H1 (cell line): ENCODE data around the gene PRCP. TPM values are rescaled to one million over a fixed set of nuclear protein-coding genes. Genes with fewer than 3 reads are reported as not detected.

Experiments
- CTCF ChIA-PET: fragments of 300-600 bp; sonication (Branson Sonifier 250); formaldehyde crosslinking; loops from one replicate; lab custom pipeline; 2021; ENCODE audit not compliant: partially characterized antibody; lab: Charles Lee
- POLR2A ChIA-PET: fragments of 300-600 bp; sonication (Branson Sonifier 250); formaldehyde crosslinking; loops from one replicate; lab custom pipeline; 2021; ENCODE audit warnings: inconsistent platforms; ENCODE audit not compliant: partially characterized antibody; lab: Charles Lee
- DNase-seq, 2 experiments: peaks; one replicate each; pipeline versions ENCODE4 v3.0.0 to v3.0.0-alpha.2; 2010 to 2022; ENCODE audit warnings: low spot score in 2 of 2, low read depth in 1 of 2, mixed read lengths in 1 of 2
- FAIRE-seq: peaks from 2 replicates; lab custom pipeline; 2011; peaks lifted over from hg19 to GRCh38; lab: Jason Lieb, UNC
- H2AFZ ChIP-seq: 2 replicates; pipeline ENCODE4 v1.8.1; 2012; ENCODE audit warnings: low read length, inconsistent platforms
- H2AK5ac ChIP-seq: 2 replicates; pipeline ENCODE4 v1.6.1; 2013; ENCODE audit warnings: low read depth, low read length
- H2BK120ac ChIP-seq: replicated peaks from 2 replicates; pipeline ENCODE3; 2013; ENCODE audit warnings: low read depth, low read length, inconsistent platforms
- H2BK12ac ChIP-seq: 2 replicates; pipeline ENCODE4 v1.6.1; 2013; ENCODE audit warnings: low read depth, low read length
- H2BK15ac ChIP-seq: 2 replicates; pipeline ENCODE4 v1.6.1; 2013; ENCODE audit warnings: low read length
- H2BK20ac ChIP-seq: 2 replicates; pipeline ENCODE4 v1.6.1; 2013; ENCODE audit warnings: low read length
- H2BK5ac ChIP-seq: 2 replicates; pipeline ENCODE4 v1.6.1; 2013; ENCODE audit warnings: low read depth, low read length
- H3K14ac ChIP-seq: 2 replicates; pipeline ENCODE4 v1.6.1; 2013; ENCODE audit warnings: inconsistent platforms; ENCODE audit not compliant: insufficient read length
- H3K18ac ChIP-seq: 2 replicates; pipeline ENCODE4 v1.6.1; 2013; ENCODE audit warnings: low read length; ENCODE audit errors: extremely low read depth
- H3K23ac ChIP-seq: 2 replicates; pipeline ENCODE4 v1.6.1; 2013; ENCODE audit warnings: inconsistent platforms; ENCODE audit not compliant: insufficient read length
- H3K23me2 ChIP-seq: 2 replicates; pipeline ENCODE4 v1.6.1; 2013; ENCODE audit warnings: low read depth, low read length
- H3K27ac ChIP-seq: 2 replicates; pipeline ENCODE4 v1.6.1; 2011; ENCODE audit warnings: low read depth, low read length, inconsistent platforms
- H3K27me3 ChIP-seq, 4 experiments: replicated peaks in 1 of 4; 1 replicate in 1 of 4; 2 replicates in 3 of 4; pipeline versions ENCODE4 v1.6.1 to v1.8.1; 2011 to 2013; ENCODE audit warnings: low read length in 3 of 4, mild to moderate bottlenecking in 3 of 4, inconsistent platforms in 2 of 4, mixed read lengths in 2 of 4, moderate library complexity in 1 of 4; ENCODE audit not compliant: control insufficient read depth in 3 of 4, insufficient read depth in 3 of 4; ENCODE audit errors: extremely low read depth in 1 of 4
- H3K36me3 ChIP-seq, 4 experiments: 2 replicates each; pipeline versions ENCODE4 v1.6.1 to v1.8.1; 2011 to 2013; ENCODE audit warnings: mild to moderate bottlenecking in 4 of 4, low read length in 3 of 4, moderate library complexity in 2 of 4, control low read depth in 1 of 4, inconsistent platforms in 1 of 4; ENCODE audit not compliant: insufficient read depth in 4 of 4, control insufficient read depth in 2 of 4
- H3K4ac ChIP-seq: replicated peaks from 2 replicates; pipeline ENCODE3; 2013; ENCODE audit warnings: low read length, low read depth, mixed read lengths, inconsistent platforms; ENCODE audit not compliant: insufficient read length
- H3K4me1 ChIP-seq, 4 experiments: replicated peaks in 1 of 4; 1 replicate in 1 of 4; 2 replicates in 3 of 4; pipeline versions ENCODE4 v1.6.1 to v1.8.1; 2011 to 2013; ENCODE audit warnings: low read length in 3 of 4, inconsistent platforms in 2 of 4, mixed read lengths in 1 of 4; ENCODE audit not compliant: insufficient read depth in 4 of 4, control insufficient read depth in 3 of 4
- H3K4me2 ChIP-seq, 2 experiments: 2 replicates each; pipeline versions ENCODE4 v1.6.1 to v1.8.1; 2011 to 2013; ENCODE audit warnings: low read depth in 2 of 2, low read length in 2 of 2, control low read depth in 1 of 2, inconsistent platforms in 1 of 2, mild to moderate bottlenecking in 1 of 2; ENCODE audit not compliant: insufficient read depth in 1 of 2
- H3K4me3 ChIP-seq, 4 experiments: fragments of 200-600, 300-600 bp in 1 of 4; sonication (generic), shearing (Covaris generic), sonication (Bioruptor Twin) in 1 of 4; 2 replicates each; pipeline versions ENCODE4 v1.5.1 to v1.8.1; 2011 to 2016; ENCODE audit warnings: low read length in 4 of 4, low read depth in 3 of 4, control low read depth in 2 of 4, inconsistent platforms in 2 of 4, mild to moderate bottlenecking in 2 of 4, mixed read lengths in 1 of 4, moderate library complexity in 1 of 4; ENCODE audit not compliant: insufficient read depth in 2 of 4; ENCODE audit errors: extremely low read depth in 1 of 4
- H3K56ac ChIP-seq: replicated peaks from 2 replicates; pipeline ENCODE3; 2013; ENCODE audit warnings: low read depth, mild to moderate bottlenecking, mixed read lengths, low read length, inconsistent platforms; ENCODE audit not compliant: insufficient read length
- H3K79me1 ChIP-seq: 2 replicates; pipeline ENCODE4 v1.6.1; 2013; ENCODE audit warnings: low read depth, low read length, control low read depth
- H3K79me2 ChIP-seq, 2 experiments: 2 replicates each; pipeline versions ENCODE4 v1.6.1 to v1.8.1; 2012 to 2013; ENCODE audit warnings: low read length in 2 of 2, mild to moderate bottlenecking in 2 of 2, inconsistent platforms in 1 of 2; ENCODE audit not compliant: insufficient read depth in 2 of 2, control insufficient read depth in 1 of 2
- H3K9ac ChIP-seq, 4 experiments: replicated peaks in 1 of 4; 1 replicate in 1 of 4; 2 replicates in 3 of 4; pipeline versions ENCODE4 v1.6.1 to v1.8.1; 2011 to 2013; ENCODE audit warnings: low read depth in 3 of 4, low read length in 3 of 4, control low read depth in 2 of 4, mild to moderate bottlenecking in 2 of 4, moderate library complexity in 2 of 4, inconsistent platforms in 1 of 4; ENCODE audit errors: extremely low read depth in 1 of 4
- H3K9me3 ChIP-seq, 2 experiments: 2 replicates each; pipeline versions ENCODE4 v1.6.1 to v1.8.1; 2012 to 2013; ENCODE audit warnings: mild to moderate bottlenecking in 2 of 2, moderate library complexity in 2 of 2, control low read depth in 1 of 2, inconsistent platforms in 1 of 2, low read depth in 1 of 2, low read length in 1 of 2, mixed read lengths in 1 of 2; ENCODE audit not compliant: insufficient read depth in 2 of 2
- H4K20me1 ChIP-seq, 2 experiments: replicated peaks in 1 of 2; 2 replicates each; pipeline versions ENCODE3 to v1.8.1; 2011 to 2013; ENCODE audit warnings: inconsistent platforms in 2 of 2, low read length in 2 of 2, mild to moderate bottlenecking in 1 of 2; ENCODE audit not compliant: insufficient read depth in 2 of 2, control insufficient read depth in 1 of 2
- H4K5ac ChIP-seq: 2 replicates; pipeline ENCODE4 v1.6.1; 2013; ENCODE audit warnings: low read length, low read depth, mixed read lengths, inconsistent platforms; ENCODE audit not compliant: insufficient read length
- H4K8ac ChIP-seq: 2 replicates; pipeline ENCODE4 v1.8.0; 2013; ENCODE audit warnings: mild to moderate bottlenecking, moderate library complexity, low read length, inconsistent platforms; ENCODE audit not compliant: insufficient read depth; ENCODE audit errors: extremely low read depth
- H4K91ac ChIP-seq: replicated peaks from 2 replicates; pipeline ENCODE3; 2013; ENCODE audit warnings: low read length, mixed read lengths, inconsistent platforms; ENCODE audit not compliant: insufficient read length
- ASH2L ChIP-seq: fragments of 200-600, 300-600 bp; sonication (generic); IDR thresholded peaks from one replicate; pipeline ENCODE4 v1.7.1; 2017; ENCODE audit warnings: low read length
- CTBP2 ChIP-seq: IDR thresholded peaks from 2 replicates; pipeline ENCODE4 v1.7.0; 2011; ENCODE audit warnings: borderline replicate concordance, mild to moderate bottlenecking, moderate library complexity, mixed read lengths, low read length; ENCODE audit not compliant: insufficient read depth, insufficient read length
- GABPA ChIP-seq: IDR thresholded peaks from 2 replicates; pipeline ENCODE4 v1.6.1; 2011; ENCODE audit warnings: mild to moderate bottlenecking, low read length, moderate library complexity, borderline replicate concordance; ENCODE audit not compliant: insufficient read depth
- MAX ChIP-seq: IDR thresholded peaks from 2 replicates; pipeline ENCODE4 v1.6.1; 2012; ENCODE audit warnings: inconsistent platforms
- NRF1 ChIP-seq: IDR thresholded peaks from 2 replicates; pipeline ENCODE4 v1.6.1; 2011; ENCODE audit warnings: mild to moderate bottlenecking, low read depth, low read length, improper control_type of control experiment
- PHF8 ChIP-seq: fragments of 200-600 bp; sonication (generic); conservative IDR thresholded peaks from 2 replicates; pipeline ENCODE4 v1.7.1; 2012; ENCODE audit warnings: low read depth, mild to moderate bottlenecking, inconsistent platforms, low read length, moderate library complexity
- POLR2AphosphoS5 ChIP-seq: IDR thresholded peaks from 2 replicates; pipeline ENCODE4 v1.6.1; 2011; ENCODE audit warnings: low read depth, low read length
- POU5F1 ChIP-seq: IDR thresholded peaks from 2 replicates; pipeline ENCODE4 v1.6.1; 2011; ENCODE audit warnings: low read depth, mild to moderate bottlenecking, low read length, moderate library complexity
- SAP30 ChIP-seq: fragments of 300-600 bp; sonication (generic); IDR thresholded peaks from 2 replicates; pipeline ENCODE4 v1.7.1; 2012; ENCODE audit warnings: low read length, moderate library complexity, mild to moderate bottlenecking, inconsistent platforms; ENCODE audit not compliant: insufficient read depth, insufficient replicate concordance
- SIN3A ChIP-seq, 2 experiments: IDR thresholded peaks in 1 of 2; conservative IDR thresholded peaks in 1 of 2; 2 replicates each; pipeline ENCODE4 v1.6.1; 2011 to 2012; ENCODE audit warnings: low read length in 2 of 2, improper control_type of control experiment in 1 of 2, low read depth in 1 of 2, mild to moderate bottlenecking in 1 of 2
- SP1 ChIP-seq: IDR thresholded peaks from 2 replicates; pipeline ENCODE4 v1.6.1; 2011; ENCODE audit warnings: low read depth, low read length
- SP4 ChIP-seq: IDR thresholded peaks from 2 replicates; pipeline ENCODE4 v1.6.1; 2012; ENCODE audit warnings: low read length, inconsistent platforms
- WGBS, 2 experiments: shearing (Covaris generic) in 1 of 2; methylation state at CpG; one replicate each; pipeline versions ENCODE4 v1.1.6 to v1.1.7; 2013 to 2015; ENCODE audit warnings: low lambda C conversion rate in 2 of 2, mixed read lengths in 2 of 2, inconsistent platforms in 1 of 2, low coverage in 1 of 2, missing lambda C conversion rate in 1 of 2; ENCODE audit not compliant: insufficient replicate concordance in 2 of 2, insufficient coverage in 1 of 2, insufficient read length in 1 of 2; ENCODE audit errors: extremely low coverage in 1 of 2, missing lambda C conversion rate in 1 of 2; 5-methylcytosine and 5-hydroxymethylcytosine counted together
- polyA plus RNA-seq, 7 experiments: library from polyadenylated mRNA; depleted of rRNA in 3 of 7; stranded (reverse) in 5 of 7; unstranded in 2 of 7; fragments of >200 nt in 5 of 7; fragments of 200-250 nt in 2 of 7; gene quantifications; 1 replicate in 5 of 7; 2 replicates in 1 of 7; 4 replicates in 1 of 7; pipeline versions ENCODE4 v1.2.1 to v1.2.3, GENCODE V29; 2011 to 2013; ENCODE audit warnings: missing spikeins in 2 of 7, mixed read lengths in 2 of 7
- total RNA-seq: library from RNA; stranded (reverse); fragmentation: NEBNext Ultra II Directional; extraction: Animal tissue kit (Norgen Biotek cat#: 25700); gene quantifications from 2 replicates; pipeline ENCODE4 v1.2.1, GENCODE V29; 2021

PRCP gene
- total and polyA plus RNA-seq, 2 of the 8 experiments (the other 6 are each of a cell fraction or from before 2014, with no cell fraction given), result 63.8 to 84.4 TPM

DNA sequence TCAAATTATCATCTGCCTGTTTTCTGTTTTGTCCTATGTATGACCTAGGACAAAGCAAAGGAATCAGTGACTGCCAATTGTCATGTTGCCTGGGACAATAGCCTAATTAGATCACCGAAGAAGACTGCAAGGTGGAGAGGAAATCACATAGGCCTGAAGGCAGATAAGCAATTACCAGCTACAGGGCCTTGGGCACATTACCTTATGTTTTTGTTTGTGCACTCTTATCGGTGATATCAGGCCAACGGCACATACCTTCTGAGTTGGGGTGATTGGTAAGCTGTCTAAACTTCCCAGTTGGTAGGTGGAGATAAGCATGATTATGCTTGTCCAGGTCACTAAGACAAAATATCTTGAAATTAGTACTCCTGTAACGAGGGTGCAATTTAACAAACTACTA is 108.5 kb downstream of the PRCP start:
- Histone ChIP-seq H3K4ac (no peak overlapping the region), H4K20me1 (no peaks in the 10 kb centered on the region), H2BK20ac (no peak overlapping the region), H2BK15ac (no peak overlapping the region), H3K9ac (no peak overlapping the region), H3K4me3 (no peak overlapping the region), H2AFZ (no peak overlapping the region), H4K8ac (no peak overlapping the region), H3K56ac (no peak overlapping the region), H2BK5ac (no peak overlapping the region), H3K79me1 (no peaks in the 10 kb centered on the region), H2BK120ac (no peak overlapping the region), H3K27ac (no peak overlapping the region), H4K91ac (no peak overlapping the region), H2BK12ac (no peak overlapping the region), H2AK5ac (no peak overlapping the region), H3K14ac (no peak overlapping the region), H3K18ac (no peak overlapping the region), H3K4me2 (no peak overlapping the region), H3K23me2 (no peaks in the 10 kb centered on the region; the same call in 1 of the 2 replicates), H3K36me3 (no peaks in the 10 kb centered on the region), H4K5ac (no peak overlapping the region), H3K27me3 (no peaks in the 10 kb centered on the region), H3K23ac (no peak overlapping the region), H3K4me1 (peaks cover 0 to 2% (median 0%) of the 10 kb centered on the region in 4 experiments; a peak in 1 of 7 replicates), H3K9me3 (no peaks in the 10 kb centered on the region), H3K79me2 (no peaks in the 10 kb centered on the region)
- DNase-seq (no peak), FAIRE-seq (no peak)
- TF ChIP-seq SP4, result no peak
- TF ChIP-seq MAX, result no peak
- no peak for TF ChIP-seq SP1
- TF ChIP-seq CTBP2, result no peak
- no peak for TF ChIP-seq PHF8
- no peak for TF ChIP-seq SAP30
- TF ChIP-seq ASH2L, result no peak
- TF ChIP-seq SIN3A (conservative IDR thresholded peaks at IDR 0.05 in 1 of 2, IDR thresholded peaks at IDR 0.05 in 1 of 2; ENCODE audit: low read depth in 1 of 2, low read length in 2 of 2), result no peak
- TF ChIP-seq POLR2AphosphoS5, result no peak
- no peak for TF ChIP-seq POU5F1
- no peak for TF ChIP-seq NRF1
- no peak for TF ChIP-seq GABPA
- ChIA-PET POLR2A (no interaction called here), CTCF (interaction anchor here (0.7 to 1.2 kb wide), 3 partner anchors 11 to 26 kb away, joined by 3 read pairs; no protein-coding TSS in a partner anchor)
- 89% methylated on average over 4 of the region's 4 CpGs; no CpG with 5 or more reads in 1 of the 2 experiments for WGBS, 2 experiments
